ENCODE measurements around the gene FAT3. TPM values are rescaled to one million over a fixed set of nuclear protein-coding genes. Genes with fewer than 3 reads are reported as not detected.

Gene FAT3
- total RNA-seq, 1 experiment from 2014 or later: 0.33 TPM

GRCh38 chr11:92180226-92180625, 44.4 kb upstream of the FAT3 start:
- H3K27ac ChIP-seq (ENCODE audit: low read length): no peak overlapping the region
- no peaks in the 10 kb centered on the region for H3K9me3 ChIP-seq (ENCODE audit: control insufficient read depth, insufficient read depth, low read depth, low read length)
- in situ Hi-C loops (cut with HindIII; ENCODE audit: low pct_unique_long_range_greater_than_20kb, low sequenced_read_pairs) (no loop called here), intact Hi-C loops (cut with micrococcal nuclease; ENCODE audit: unreplicated experiment) (no loop called here)
- TF ChIP-seq SIN3A (IDR thresholded peaks at IDR 0.05; ENCODE audit: borderline replicate concordance, insufficient read depth, low read depth, low read length): no peak
- TF ChIP-seq, protein P1, sequence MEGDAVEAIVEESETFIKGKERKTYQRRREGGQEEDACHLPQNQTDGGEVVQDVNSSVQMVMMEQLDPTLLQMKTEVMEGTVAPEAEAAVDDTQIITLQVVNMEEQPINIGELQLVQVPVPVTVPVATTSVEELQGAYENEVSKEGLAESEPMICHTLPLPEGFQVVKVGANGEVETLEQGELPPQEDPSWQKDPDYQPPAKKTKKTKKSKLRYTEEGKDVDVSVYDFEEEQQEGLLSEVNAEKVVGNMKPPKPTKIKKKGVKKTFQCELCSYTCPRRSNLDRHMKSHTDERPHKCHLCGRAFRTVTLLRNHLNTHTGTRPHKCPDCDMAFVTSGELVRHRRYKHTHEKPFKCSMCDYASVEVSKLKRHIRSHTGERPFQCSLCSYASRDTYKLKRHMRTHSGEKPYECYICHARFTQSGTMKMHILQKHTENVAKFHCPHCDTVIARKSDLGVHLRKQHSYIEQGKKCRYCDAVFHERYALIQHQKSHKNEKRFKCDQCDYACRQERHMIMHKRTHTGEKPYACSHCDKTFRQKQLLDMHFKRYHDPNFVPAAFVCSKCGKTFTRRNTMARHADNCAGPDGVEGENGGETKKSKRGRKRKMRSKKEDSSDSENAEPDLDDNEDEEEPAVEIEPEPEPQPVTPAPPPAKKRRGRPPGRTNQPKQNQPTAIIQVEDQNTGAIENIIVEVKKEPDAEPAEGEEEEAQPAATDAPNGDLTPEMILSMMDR (IDR thresholded peaks at IDR 0.05): no peak
- no peak for TF ChIP-seq TCF7L2 (IDR thresholded peaks at IDR 0.05; ENCODE audit: low read depth, low read length)
- no peak for TF ChIP-seq POLR2AphosphoS5 (IDR thresholded peaks at IDR 0.05; ENCODE audit: low read depth, low read length)
- no peak for TF ChIP-seq REST (IDR thresholded peaks at IDR 0.05; ENCODE audit: insufficient read depth in 1 of 2, low read depth in 2 of 2, low read length in 1 of 2)
- no peaks in the 10 kb centered on the region for H3K27me3 ChIP-seq (ENCODE audit: control insufficient read depth, insufficient read depth, low read length)
- no peak for ATAC-seq
- H3K36me3 ChIP-seq (ENCODE audit: control insufficient read depth, insufficient read depth, low read length): no peaks in the 10 kb centered on the region
- no peak overlapping the region for H3K4me3 ChIP-seq (ENCODE audit: low read depth in 2 of 2, low read length in 2 of 2)
- ChIA-PET CTCF (no interaction called here), POLR2A (no interaction called here)
- DNase-seq (ENCODE audit: low read depth, low spot score): no peak
- no peaks in the 10 kb centered on the region for H3K4me1 ChIP-seq (ENCODE audit: control insufficient read depth, insufficient read depth, low read length)
- no TSS peak for BruUV-seq (replicated peaks)

- no peak for ATAC-seq
- intact Hi-C loops (cut with micrococcal nuclease; ENCODE audit: unreplicated experiment): no loop called here
- Histone ChIP-seq H3K9me3 (ENCODE audit: control insufficient read depth, insufficient read depth, low read depth, low read length) (no peaks in the 10 kb centered on the region), H3K27ac (ENCODE audit: low read length) (no peak overlapping the region), H3K36me3 (ENCODE audit: control insufficient read depth, insufficient read depth, low read length) (no peaks in the 10 kb centered on the region), H3K27me3 (ENCODE audit: control insufficient read depth, insufficient read depth, low read length) (no peaks in the 10 kb centered on the region), H3K4me1 (ENCODE audit: control insufficient read depth, insufficient read depth, low read length) (no peaks in the 10 kb centered on the region), H3K4me3 (ENCODE audit: low read depth in 2 of 2, low read length in 2 of 2) (no peak overlapping the region)
- ChIA-PET POLR2A (no interaction called here), CTCF (no interaction called here)
- TF ChIP-seq TCF7L2 (IDR thresholded peaks at IDR 0.05; ENCODE audit: low read depth, low read length): no peak
- DNase-seq (ENCODE audit: low read depth, low spot score): no peak
- no TSS peak for BruUV-seq (replicated peaks)
- in situ Hi-C loops (cut with HindIII; ENCODE audit: low pct_unique_long_range_greater_than_20kb, low sequenced_read_pairs): no loop called here
These were observed 43.9 kb upstream of the FAT3 start for GRCh38 chr11:92180664-92181251.

DNA sequence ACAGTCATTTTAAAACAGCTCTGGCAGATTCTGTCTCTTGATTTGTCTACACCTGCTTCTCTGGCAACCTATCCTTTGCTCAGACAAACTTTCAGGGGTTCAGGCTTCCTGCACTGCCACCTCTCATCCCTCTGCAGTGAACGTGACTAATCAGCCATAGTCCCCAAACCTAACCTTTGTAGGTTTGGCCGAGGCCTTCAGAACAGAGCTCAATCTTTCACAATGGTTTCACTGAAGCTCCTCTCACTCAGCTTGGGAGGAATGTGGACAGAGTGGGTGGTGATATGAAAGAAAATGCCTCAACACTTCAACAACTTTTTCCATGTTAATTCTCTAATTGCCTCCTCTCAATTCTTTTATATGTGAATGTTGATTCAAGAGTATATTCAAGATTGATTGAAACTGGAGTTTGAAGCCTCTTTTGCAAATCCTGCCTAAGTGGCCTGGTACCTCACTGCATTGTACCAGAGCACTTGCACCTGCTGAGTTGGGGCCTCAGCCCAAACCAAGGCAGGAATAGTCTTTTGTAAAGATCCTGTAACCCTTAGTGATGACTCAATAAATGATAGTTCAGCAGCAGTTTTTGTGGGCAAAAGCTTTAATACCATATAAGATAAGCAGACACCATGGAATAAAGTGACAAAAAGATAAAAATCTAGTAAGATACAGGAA, 33.9 kb upstream of the FAT3 start:
- Histone ChIP-seq H3K36me3 (ENCODE audit: control insufficient read depth, insufficient read depth, low read length) (no peaks in the 10 kb centered on the region), H3K27ac (ENCODE audit: low read length) (no peak overlapping the region), H3K4me3 (ENCODE audit: low read depth in 2 of 2, low read length in 2 of 2) (no peak overlapping the region), H3K4me1 (ENCODE audit: control insufficient read depth, insufficient read depth, low read length) (no peaks in the 10 kb centered on the region), H3K9me3 (ENCODE audit: control insufficient read depth, insufficient read depth, low read depth, low read length) (no peaks in the 10 kb centered on the region), H3K27me3 (ENCODE audit: control insufficient read depth, insufficient read depth, low read length) (no peaks in the 10 kb centered on the region)
- POLR2A ChIA-PET: no interaction called here
- TF ChIP-seq REST (IDR thresholded peaks at IDR 0.05; ENCODE audit: insufficient read depth in 1 of 2, low read depth in 2 of 2, low read length in 1 of 2) (no peak), POLR2AphosphoS5 (IDR thresholded peaks at IDR 0.05; ENCODE audit: low read depth, low read length) (no peak), SIN3A (IDR thresholded peaks at IDR 0.05; ENCODE audit: borderline replicate concordance, insufficient read depth, low read depth, low read length) (no peak), TCF7L2 (IDR thresholded peaks at IDR 0.05; ENCODE audit: low read depth, low read length) (no peak)
- TF ChIP-seq, protein P1 (IDR thresholded peaks at IDR 0.05): no peak
- intact Hi-C loops (cut with micrococcal nuclease; ENCODE audit: unreplicated experiment) (no loop called here), in situ Hi-C loops (cut with HindIII; ENCODE audit: low pct_unique_long_range_greater_than_20kb, low sequenced_read_pairs) (no loop called here)
- no TSS peak for BruUV-seq (replicated peaks)
- DNase-seq (ENCODE audit: low read depth, low spot score) (no peak), ATAC-seq (no peak)
- CTCF ChIA-PET: no interaction called here
